ENCODE measurements around the gene SPAG6.

SPAG6 gene

DNA sequence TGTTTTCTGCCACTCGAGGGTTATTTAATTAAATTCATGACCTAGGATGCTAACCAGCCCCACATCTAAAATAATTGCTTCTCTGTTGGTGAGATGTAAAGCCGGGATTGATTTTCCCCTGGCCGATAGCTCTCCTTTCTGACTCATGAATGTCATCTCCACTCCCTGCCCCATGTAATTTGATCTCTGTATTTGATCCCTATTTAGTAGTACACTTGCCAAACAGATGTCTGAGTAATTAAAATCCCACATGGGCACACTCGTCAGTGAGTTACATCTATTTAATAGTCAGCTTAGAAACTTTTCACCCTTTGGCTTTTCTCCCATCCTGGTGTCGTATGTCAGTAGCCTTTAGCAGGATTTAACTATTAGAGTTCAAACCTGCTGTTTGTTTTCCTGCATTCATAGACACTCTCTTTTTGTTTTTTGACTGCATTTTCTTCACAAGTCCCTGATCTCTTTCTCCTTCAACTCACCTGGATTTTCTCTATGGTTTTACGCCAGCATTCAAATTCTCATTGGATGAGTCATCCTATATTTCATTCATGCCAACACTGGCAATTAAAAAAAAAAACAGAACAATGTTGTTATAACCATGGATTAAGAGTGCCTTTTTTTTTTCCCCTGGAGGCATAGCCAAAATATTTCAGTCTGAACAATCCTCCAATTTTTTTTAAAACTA lies 82.7 kb downstream of the SPAG6 start:
- ChIA-PET CTCF (interaction anchor here (0.6 kb wide), 1 partner anchor 939 kb away, joined by 4 read pairs; no protein-coding TSS in a partner anchor), POLR2A (no interaction called here)
- peak overlapping the region; percentile 8; the same call in 1 of the 2 replicates for H3K27ac ChIP-seq (ENCODE audit: extremely low read depth, low read depth, low read length)
- H3K4me3 ChIP-seq (ENCODE audit: low read depth, low read length) = no peak overlapping the region
- H3K36me3 ChIP-seq (ENCODE audit: control insufficient read depth in 2 of 2, insufficient read depth in 1 of 2, low read length in 2 of 2) = no peaks in the 10 kb centered on the region
- H3K9me3 ChIP-seq (ENCODE audit: control insufficient read depth, insufficient read depth, low read depth, low read length) = no peaks in the 10 kb centered on the region
- H3K4me1 ChIP-seq (ENCODE audit: control insufficient read depth, insufficient read depth, low read length) = peaks cover 30% of the 10 kb centered on the region
- TF ChIP-seq ZNF37A (tag by site-specific recombination; IDR thresholded peaks at IDR 0.05) = no peak
- no peak for TF ChIP-seq MEIS1 (CRISPR knock-in tag; IDR thresholded peaks at IDR 0.05; ENCODE audit: borderline replicate concordance)
- TF ChIP-seq ZNF155 (tag by site-specific recombination; IDR thresholded peaks at IDR 0.05) = no peak
- peak; percentile 92 for TF ChIP-seq ZNF501 (tag by site-specific recombination; IDR thresholded peaks at IDR 0.05)
- TF ChIP-seq ZNF211 (tag by site-specific recombination; IDR thresholded peaks at IDR 0.05; ENCODE audit: low read depth) = no peak
- 0 out of 2 replicates have a peak, but pooled peaks have one; percentile 10 for TF ChIP-seq ZNF623 (tag by site-specific recombination; IDR thresholded peaks at IDR 0.05)
- TF ChIP-seq ZNF560 (tag by site-specific recombination; IDR thresholded peaks at IDR 0.05; ENCODE audit: borderline replicate concordance) = no peak
- TF ChIP-seq ZNF404 (tag by site-specific recombination; IDR thresholded peaks at IDR 0.05) = no peak
- TF ChIP-seq, protein P1, sequence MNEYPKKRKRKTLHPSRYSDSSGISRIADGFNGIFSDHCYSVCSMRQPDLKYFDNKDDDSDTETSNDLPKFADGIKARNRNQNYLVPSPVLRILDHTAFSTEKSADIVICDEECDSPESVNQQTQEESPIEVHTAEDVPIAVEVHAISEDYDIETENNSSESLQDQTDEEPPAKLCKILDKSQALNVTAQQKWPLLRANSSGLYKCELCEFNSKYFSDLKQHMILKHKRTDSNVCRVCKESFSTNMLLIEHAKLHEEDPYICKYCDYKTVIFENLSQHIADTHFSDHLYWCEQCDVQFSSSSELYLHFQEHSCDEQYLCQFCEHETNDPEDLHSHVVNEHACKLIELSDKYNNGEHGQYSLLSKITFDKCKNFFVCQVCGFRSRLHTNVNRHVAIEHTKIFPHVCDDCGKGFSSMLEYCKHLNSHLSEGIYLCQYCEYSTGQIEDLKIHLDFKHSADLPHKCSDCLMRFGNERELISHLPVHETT (tag by site-specific recombination; IDR thresholded peaks at IDR 0.05) = peak; percentile 93
- no peak for TF ChIP-seq ZNF626 (tag by site-specific recombination; IDR thresholded peaks at IDR 0.05)
- TF ChIP-seq, protein P2, sequence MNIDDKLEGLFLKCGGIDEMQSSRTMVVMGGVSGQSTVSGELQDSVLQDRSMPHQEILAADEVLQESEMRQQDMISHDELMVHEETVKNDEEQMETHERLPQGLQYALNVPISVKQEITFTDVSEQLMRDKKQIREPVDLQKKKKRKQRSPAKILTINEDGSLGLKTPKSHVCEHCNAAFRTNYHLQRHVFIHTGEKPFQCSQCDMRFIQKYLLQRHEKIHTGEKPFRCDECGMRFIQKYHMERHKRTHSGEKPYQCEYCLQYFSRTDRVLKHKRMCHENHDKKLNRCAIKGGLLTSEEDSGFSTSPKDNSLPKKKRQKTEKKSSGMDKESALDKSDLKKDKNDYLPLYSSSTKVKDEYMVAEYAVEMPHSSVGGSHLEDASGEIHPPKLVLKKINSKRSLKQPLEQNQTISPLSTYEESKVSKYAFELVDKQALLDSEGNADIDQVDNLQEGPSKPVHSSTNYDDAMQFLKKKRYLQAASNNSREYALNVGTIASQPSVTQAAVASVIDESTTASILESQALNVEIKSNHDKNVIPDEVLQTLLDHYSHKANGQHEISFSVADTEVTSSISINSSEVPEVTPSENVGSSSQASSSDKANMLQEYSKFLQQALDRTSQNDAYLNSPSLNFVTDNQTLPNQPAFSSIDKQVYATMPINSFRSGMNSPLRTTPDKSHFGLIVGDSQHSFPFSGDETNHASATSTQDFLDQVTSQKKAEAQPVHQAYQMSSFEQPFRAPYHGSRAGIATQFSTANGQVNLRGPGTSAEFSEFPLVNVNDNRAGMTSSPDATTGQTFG (tag by site-specific recombination; IDR thresholded peaks at IDR 0.05; ENCODE audit: borderline replicate concordance) = no peak
- TF ChIP-seq, protein P3, sequence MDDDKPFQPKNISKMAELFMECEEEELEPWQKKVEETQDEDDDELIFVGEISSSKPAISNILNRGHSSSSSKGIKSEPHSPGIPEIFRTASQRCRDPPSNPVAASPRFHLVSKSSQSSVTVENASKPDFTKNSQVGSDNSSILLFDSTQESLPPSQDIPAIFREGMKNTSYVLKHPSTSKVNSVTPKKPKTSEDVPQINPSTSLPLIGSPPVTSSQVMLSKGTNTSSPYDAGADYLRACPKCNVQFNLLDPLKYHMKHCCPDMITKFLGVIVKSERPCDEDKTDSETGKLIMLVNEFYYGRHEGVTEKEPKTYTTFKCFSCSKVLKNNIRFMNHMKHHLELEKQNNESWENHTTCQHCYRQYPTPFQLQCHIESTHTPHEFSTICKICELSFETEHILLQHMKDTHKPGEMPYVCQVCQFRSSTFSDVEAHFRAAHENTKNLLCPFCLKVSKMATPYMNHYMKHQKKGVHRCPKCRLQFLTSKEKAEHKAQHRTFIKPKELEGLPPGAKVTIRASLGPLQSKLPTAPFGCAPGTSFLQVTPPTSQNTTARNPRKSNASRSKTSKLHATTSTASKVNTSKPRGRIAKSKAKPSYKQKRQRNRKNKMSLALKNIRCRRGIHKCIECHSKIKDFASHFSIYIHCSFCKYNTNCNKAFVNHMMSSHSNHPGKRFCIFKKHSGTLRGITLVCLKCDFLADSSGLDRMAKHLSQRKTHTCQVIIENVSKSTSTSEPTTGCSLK (tag by site-specific recombination; IDR thresholded peaks at IDR 0.05) = no peak
- peak; percentile 78; the same call in 1 of the 2 replicates for TF ChIP-seq GLI2 (tag by site-specific recombination; IDR thresholded peaks at IDR 0.05; ENCODE audit: borderline replicate concordance, low read depth)
- TF ChIP-seq, protein P4, sequence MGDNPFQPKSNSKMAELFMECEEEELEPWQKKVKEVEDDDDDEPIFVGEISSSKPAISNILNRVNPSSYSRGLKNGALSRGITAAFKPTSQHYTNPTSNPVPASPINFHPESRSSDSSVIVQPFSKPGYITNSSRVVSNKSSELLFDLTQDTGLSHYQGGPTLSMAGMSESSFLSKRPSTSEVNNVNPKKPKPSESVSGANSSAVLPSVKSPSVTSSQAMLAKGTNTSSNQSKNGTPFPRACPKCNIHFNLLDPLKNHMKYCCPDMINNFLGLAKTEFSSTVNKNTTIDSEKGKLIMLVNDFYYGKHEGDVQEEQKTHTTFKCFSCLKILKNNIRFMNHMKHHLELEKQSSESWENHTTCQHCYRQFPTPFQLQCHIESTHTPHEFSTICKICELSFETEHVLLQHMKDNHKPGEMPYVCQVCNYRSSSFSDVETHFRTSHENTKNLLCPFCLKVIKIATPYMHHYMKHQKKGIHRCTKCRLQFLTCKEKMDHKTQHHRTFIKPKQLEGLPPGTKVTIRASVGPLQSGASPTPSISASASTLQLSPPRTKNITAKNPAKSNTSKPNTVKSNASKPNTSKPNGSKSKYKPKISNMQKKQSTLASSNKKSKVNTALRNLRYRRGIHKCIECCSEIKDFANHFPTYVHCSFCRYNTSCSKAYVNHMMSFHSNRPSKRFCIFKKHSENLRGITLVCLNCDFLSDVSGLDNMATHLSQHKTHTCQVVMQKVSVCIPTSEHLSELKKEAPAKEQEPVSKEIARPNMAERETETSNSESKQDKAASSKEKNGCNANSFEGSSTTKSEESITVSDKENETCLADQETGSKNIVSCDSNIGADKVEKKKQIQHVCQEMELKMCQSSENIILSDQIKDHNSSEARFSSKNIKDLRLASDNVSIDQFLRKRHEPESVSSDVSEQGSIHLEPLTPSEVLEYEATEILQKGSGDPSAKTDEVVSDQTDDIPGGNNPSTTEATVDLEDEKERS (tag by site-specific recombination; IDR thresholded peaks at IDR 0.05) = no peak
- peak; percentile 62; the same call in 1 of the 2 replicates for TF ChIP-seq KLF16 (tag by site-specific recombination; IDR thresholded peaks at IDR 0.05)
- TF ChIP-seq ZNF2 (tag by site-specific recombination; IDR thresholded peaks at IDR 0.05) = peak; percentile 78; the same call in 1 of the 2 replicates
- TF ChIP-seq ZNF654 (tag by site-specific recombination; IDR thresholded peaks at IDR 0.05; ENCODE audit: low read depth) = no peak; the same call in 1 of the 2 replicates
- TF ChIP-seq ZNF23 (tag by site-specific recombination; IDR thresholded peaks at IDR 0.05; ENCODE audit: borderline replicate concordance) = no peak
- TF ChIP-seq, protein P5, sequence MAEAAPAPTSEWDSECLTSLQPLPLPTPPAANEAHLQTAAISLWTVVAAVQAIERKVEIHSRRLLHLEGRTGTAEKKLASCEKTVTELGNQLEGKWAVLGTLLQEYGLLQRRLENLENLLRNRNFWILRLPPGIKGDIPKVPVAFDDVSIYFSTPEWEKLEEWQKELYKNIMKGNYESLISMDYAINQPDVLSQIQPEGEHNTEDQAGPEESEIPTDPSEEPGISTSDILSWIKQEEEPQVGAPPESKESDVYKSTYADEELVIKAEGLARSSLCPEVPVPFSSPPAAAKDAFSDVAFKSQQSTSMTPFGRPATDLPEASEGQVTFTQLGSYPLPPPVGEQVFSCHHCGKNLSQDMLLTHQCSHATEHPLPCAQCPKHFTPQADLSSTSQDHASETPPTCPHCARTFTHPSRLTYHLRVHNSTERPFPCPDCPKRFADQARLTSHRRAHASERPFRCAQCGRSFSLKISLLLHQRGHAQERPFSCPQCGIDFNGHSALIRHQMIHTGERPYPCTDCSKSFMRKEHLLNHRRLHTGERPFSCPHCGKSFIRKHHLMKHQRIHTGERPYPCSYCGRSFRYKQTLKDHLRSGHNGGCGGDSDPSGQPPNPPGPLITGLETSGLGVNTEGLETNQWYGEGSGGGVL (tag by site-specific recombination; IDR thresholded peaks at IDR 0.05) = peak; percentile 65; the same call in 1 of the 2 replicates
- TF ChIP-seq ZNF169 (tag by site-specific recombination; IDR thresholded peaks at IDR 0.05) = no peak
- no peak for TF ChIP-seq ZNF132 (tag by site-specific recombination; IDR thresholded peaks at IDR 0.05; ENCODE audit: borderline replicate concordance)
- no peak for TF ChIP-seq ZFP41 (tag by site-specific recombination; IDR thresholded peaks at IDR 0.05; ENCODE audit: borderline replicate concordance)
- TF ChIP-seq ZNF624 (tag by site-specific recombination; IDR thresholded peaks at IDR 0.05) = no peak
- TF ChIP-seq ZNF510 (tag by site-specific recombination; IDR thresholded peaks at IDR 0.05; ENCODE audit: insufficient replicate concordance) = no peak
- no peak for TF ChIP-seq YY1 (tag by site-specific recombination; IDR thresholded peaks at IDR 0.05)

Data from HEK293 (cell line).